NCI-H1092 (cell line): ENCODE measurements around the gene KIR2DL3.
"Not testable (repeated sequence)": the region's sequence is repeated elsewhere in the genome, so short reads cannot be mapped to it uniquely, and the experiment has no call there.

Experiments used
- DNase-seq: peaks from one replicate; lab custom pipeline; 2025; lab: John Stamatoyannopoulos, UW

KIR2DL3 gene

GRCh38 chr19:54738306-54738705, at the start of gene KIR2DL3:
KIR2DL3 (plus strand) TSS chr19:54738513; CDS start chr19:54738546, 33 bp downstream.
- not testable (repeated sequence) for DNase-seq

GRCh38 chr19:54691582-54692297, 46.6 kb upstream of the KIR2DL3 start:
- no peak for DNase-seq

- no peak for DNase-seq
Observed at GRCh38 chr19:54692298-54692615, 46.1 kb upstream of the KIR2DL3 start.

GRCh38 chr19:54694648-54695047, 43.7 kb upstream of the KIR2DL3 start:
- DNase-seq = no peak

GRCh38 chr19:54696117-54696548, 42.2 kb upstream of the KIR2DL3 start:
- DNase-seq = no peak

GRCh38 chr19:54696766-54697165, 41.5 kb upstream of the KIR2DL3 start:
- no peak for DNase-seq

GRCh38 chr19:54697716-54698115, 40.6 kb upstream of the KIR2DL3 start:
- DNase-seq = not testable (repeated sequence)

GRCh38 chr19:54704928-54705327, 33.4 kb upstream of the KIR2DL3 start:
- no peak for DNase-seq

GRCh38 chr19:54707962-54708361, 30.4 kb upstream of the KIR2DL3 start:
- DNase-seq = no peak

- DNase-seq = no peak
Observed at GRCh38 chr19:54708781-54709180, 29.5 kb upstream of the KIR2DL3 start.

- DNase-seq = no peak
Observed at GRCh38 chr19:54709212-54709948, 28.9 kb upstream of the KIR2DL3 start.

- not testable (repeated sequence) for DNase-seq
Observed at GRCh38 chr19:54709956-54710355, 28.4 kb upstream of the KIR2DL3 start.

- no peak for DNase-seq
Observed at GRCh38 chr19:54724142-54724541, 14.2 kb upstream of the KIR2DL3 start, which contains the start of gene KIR3DL3. KIR3DL3 (plus strand) TSS chr19:54724442; CDS start chr19:54724497, 55 bp downstream.

GRCh38 chr19:54724644-54725043, 13.7 kb upstream of the KIR2DL3 start:
- no peak for DNase-seq

- no peak for DNase-seq
Observed at GRCh38 chr19:54725321-54725720, 13.0 kb upstream of the KIR2DL3 start.

GRCh38 chr19:54727562-54727961, 10.8 kb upstream of the KIR2DL3 start:
- DNase-seq = no peak

- no peak for DNase-seq
Observed at GRCh38 chr19:54728167-54728566, 10.1 kb upstream of the KIR2DL3 start.

- no peak for DNase-seq
Observed at GRCh38 chr19:54729416-54730188, 8.7 kb upstream of the KIR2DL3 start.

- no peak for DNase-seq
Observed at GRCh38 chr19:54731191-54731590, 7.1 kb upstream of the KIR2DL3 start.

- DNase-seq = no peak
Observed at GRCh38 chr19:54738715-54739114, 402 bp downstream of the KIR2DL3 start.

- no peak for DNase-seq
Observed at GRCh38 chr19:54739587-54740497, 1.5 kb downstream of the KIR2DL3 start.

- not testable (repeated sequence) for DNase-seq
Observed at GRCh38 chr19:54741950-54742349, 3.6 kb downstream of the KIR2DL3 start.
